Measurements from ENCODE around the gene KDF1. TPM values are rescaled to one million over a fixed set of nuclear protein-coding genes. Genes with fewer than 3 reads are reported as not detected.

The KDF1 gene
- total RNA-seq, 2 donors from 2014 or later, result 14.0 to 42.8 TPM

DNA sequence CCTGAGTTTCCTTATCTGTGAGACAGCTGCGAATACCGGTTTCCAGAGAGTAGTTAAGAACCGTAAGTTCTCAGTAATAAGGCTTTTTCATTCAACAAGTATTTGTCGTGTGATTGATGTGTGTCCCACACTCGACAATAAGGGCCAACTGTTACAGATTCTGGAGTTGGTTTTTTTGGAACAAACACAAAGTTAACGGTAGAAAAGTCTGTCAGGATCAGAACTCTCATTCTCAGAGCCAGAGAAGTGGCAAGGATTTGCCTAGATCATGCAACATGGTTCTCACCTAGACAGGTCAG is 37.9 kb downstream of the KDF1 start:
- no peaks in the 10 kb centered on the region for H3K9me3 ChIP-seq
- H3K27ac ChIP-seq, result peak overlapping the region in 1 of 2 donors; percentile 82
- intact Hi-C loops (cut with DNase I), result no loop called here
- no peak for TF ChIP-seq POLR2AphosphoS5 (IDR thresholded peaks at IDR 0.05)
- no peak for TF ChIP-seq POLR2A (IDR thresholded peaks at IDR 0.05)
- TF ChIP-seq, protein P1, sequence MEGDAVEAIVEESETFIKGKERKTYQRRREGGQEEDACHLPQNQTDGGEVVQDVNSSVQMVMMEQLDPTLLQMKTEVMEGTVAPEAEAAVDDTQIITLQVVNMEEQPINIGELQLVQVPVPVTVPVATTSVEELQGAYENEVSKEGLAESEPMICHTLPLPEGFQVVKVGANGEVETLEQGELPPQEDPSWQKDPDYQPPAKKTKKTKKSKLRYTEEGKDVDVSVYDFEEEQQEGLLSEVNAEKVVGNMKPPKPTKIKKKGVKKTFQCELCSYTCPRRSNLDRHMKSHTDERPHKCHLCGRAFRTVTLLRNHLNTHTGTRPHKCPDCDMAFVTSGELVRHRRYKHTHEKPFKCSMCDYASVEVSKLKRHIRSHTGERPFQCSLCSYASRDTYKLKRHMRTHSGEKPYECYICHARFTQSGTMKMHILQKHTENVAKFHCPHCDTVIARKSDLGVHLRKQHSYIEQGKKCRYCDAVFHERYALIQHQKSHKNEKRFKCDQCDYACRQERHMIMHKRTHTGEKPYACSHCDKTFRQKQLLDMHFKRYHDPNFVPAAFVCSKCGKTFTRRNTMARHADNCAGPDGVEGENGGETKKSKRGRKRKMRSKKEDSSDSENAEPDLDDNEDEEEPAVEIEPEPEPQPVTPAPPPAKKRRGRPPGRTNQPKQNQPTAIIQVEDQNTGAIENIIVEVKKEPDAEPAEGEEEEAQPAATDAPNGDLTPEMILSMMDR (IDR thresholded peaks at IDR 0.05), result no peak
- DNase-seq (ENCODE audit: low spot score), result no peak
- 20% methylated on average over 6 of the region's 6 CpGs for WGBS
- peaks cover 0 to 4% of the 10 kb centered on the region in 2 donors for H3K36me3 ChIP-seq
- peak overlapping the region; percentile 90 to 100 for H3K4me3 ChIP-seq
- no peaks in the 10 kb centered on the region for H3K4me1 ChIP-seq (replicated peaks)
- H3K27me3 ChIP-seq (replicated peaks; ENCODE audit: insufficient read depth), result no peaks in the 10 kb centered on the region

DNA sequence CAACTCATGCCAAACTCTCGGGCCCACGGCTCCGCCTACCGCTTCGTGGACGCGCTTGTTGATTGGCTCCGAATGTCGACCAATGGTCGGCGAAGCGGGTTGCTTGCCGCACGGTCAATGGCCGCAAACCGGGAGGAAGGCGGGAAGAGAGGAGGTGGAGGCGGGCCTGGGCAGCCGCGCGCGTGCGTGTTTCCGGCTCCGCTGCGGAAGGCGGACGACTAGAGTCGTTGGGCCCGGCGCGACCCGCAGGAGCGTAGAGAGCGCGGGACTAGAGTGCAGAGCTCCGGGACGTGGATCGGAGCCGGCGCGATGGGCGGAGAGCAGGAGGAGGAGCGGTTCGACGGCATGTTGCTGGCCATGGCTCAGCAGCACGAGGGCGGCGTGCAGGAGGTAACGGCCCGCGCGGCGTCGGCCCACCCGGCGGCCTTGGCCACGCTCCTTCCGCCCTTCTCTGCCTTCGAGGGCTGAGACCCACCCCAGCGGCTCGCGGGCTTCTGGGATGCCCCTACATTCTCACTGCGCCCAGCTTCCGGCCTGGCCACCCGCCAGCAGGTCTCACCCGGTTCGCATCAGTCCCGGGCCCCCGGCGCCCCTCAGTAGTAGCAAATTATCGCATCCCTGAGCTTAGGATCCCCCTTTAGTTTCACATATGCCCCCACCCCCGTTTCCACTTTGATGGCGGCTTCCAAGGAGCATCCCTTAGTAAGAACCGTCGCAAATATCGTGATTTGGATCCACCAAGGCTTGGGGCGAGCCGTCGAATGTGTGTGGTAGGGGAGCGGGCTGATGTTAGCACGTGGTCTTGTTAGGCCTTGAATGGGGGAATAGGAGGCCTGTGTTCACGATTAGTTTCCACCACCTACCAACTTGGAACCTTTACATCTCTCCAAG is 38.5 kb downstream of the KDF1 start, which contains the start of gene NUDC:
NUDC (plus strand) TSS at position 204 of the 891 bp plus-strand sequence; CDS start at position 310, 106 bp downstream.
- H3K4me1 ChIP-seq (replicated peaks), result no peaks in the 10 kb centered on the region
- no peaks in the 10 kb centered on the region for H3K27me3 ChIP-seq (replicated peaks; ENCODE audit: insufficient read depth)
- WGBS, result under 1% methylated on average over 83 of the region's 83 CpGs
- peak; percentile 97 for DNase-seq (ENCODE audit: low spot score)
- peak within 1 kb of the TSS; percentile 82 for H3K27ac ChIP-seq
- H3K36me3 ChIP-seq, result peaks cover 0 to 4% of the 10 kb centered on the region in 2 donors
- intact Hi-C loops (cut with DNase I), result no loop called here
- no peaks in the 10 kb centered on the region for H3K9me3 ChIP-seq
- peak within 1 kb of the TSS; percentile 90 to 100 for H3K4me3 ChIP-seq
- TF ChIP-seq POLR2AphosphoS5 (IDR thresholded peaks at IDR 0.05) (peak; percentile 99), POLR2A (IDR thresholded peaks at IDR 0.05) (peak; percentile 85)
- TF ChIP-seq, protein P1 (IDR thresholded peaks at IDR 0.05), result peak in 1 of 4 experiments; percentile 38

DNA sequence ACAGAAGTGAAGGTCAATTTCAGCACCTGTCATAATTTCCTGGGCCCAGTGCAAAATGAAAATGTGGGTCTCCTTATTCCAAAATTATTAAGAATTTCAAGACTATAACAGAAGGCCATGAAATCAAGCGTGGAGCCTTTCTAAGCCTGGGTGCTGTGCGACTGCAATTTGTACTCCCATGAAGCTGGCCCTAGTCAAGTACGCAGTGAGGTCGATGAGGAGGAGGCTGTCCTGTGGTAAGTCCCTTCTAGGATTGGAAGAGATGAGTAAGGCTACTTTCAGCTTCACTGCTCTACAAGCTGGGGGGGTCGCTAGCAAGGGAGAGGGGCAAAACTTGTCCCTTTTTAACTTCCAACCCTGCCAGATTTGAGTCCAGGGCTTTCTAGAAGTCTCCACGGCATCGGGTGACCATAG is 39.1 kb downstream of the KDF1 start:
- DNase-seq (ENCODE audit: low spot score), result peak; percentile 6
- no peaks in the 10 kb centered on the region for H3K4me1 ChIP-seq (replicated peaks)
- intact Hi-C loops (cut with DNase I), result no loop called here
- H3K27ac ChIP-seq, result peak overlapping the region; percentile 82
- H3K27me3 ChIP-seq (replicated peaks; ENCODE audit: insufficient read depth), result no peaks in the 10 kb centered on the region
- H3K4me3 ChIP-seq, result peak overlapping the region; percentile 90 to 100
- TF ChIP-seq, protein P1 (IDR thresholded peaks at IDR 0.05), result no peak
- TF ChIP-seq POLR2A (IDR thresholded peaks at IDR 0.05), result no peak
- TF ChIP-seq POLR2AphosphoS5 (IDR thresholded peaks at IDR 0.05), result no peak
- H3K9me3 ChIP-seq, result no peaks in the 10 kb centered on the region
- 7% methylated on average over 7 of the region's 7 CpGs for WGBS
- H3K36me3 ChIP-seq, result peaks cover 0 to 4% of the 10 kb centered on the region in 2 donors

DNA sequence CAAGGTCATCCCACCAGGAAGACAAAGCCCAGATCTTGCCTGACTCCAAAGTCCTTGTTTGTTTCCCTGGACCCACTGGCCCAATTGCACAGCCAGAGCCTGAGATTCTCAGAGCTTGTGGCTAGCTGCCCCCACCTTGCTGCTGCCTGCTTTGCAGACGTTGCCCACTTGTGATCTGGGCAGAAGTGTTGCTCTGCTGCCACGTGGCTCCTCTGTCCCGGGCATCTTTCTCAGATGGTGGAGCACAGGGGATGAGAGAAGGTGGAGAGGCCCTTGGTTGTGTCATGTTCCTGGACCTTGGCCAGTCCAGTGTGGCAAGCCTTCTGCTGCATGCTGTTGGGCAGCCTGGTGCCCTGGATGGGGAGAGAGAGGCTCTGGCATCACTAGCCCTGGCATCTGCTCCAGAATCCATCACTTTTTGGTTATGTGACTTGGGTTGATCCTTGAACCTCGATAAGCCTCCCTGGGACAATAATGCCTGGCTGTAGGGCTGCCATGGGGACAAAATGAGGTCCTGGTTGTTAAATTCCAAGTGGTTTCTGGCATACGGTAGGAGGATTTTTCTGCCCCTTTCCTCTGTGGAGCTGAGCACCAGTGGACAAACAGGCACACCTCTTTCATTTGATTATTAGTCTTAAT is 44.9 kb downstream of the KDF1 start:
- Histone ChIP-seq H3K9me3 (no peaks in the 10 kb centered on the region), H3K4me1 (replicated peaks) (no peaks in the 10 kb centered on the region), H3K27ac (no peak overlapping the region), H3K4me3 (no peak overlapping the region), H3K27me3 (replicated peaks; ENCODE audit: insufficient read depth) (no peaks in the 10 kb centered on the region), H3K36me3 (no peaks in the 10 kb centered on the region)
- intact Hi-C loops (cut with DNase I), result no loop called here
- 69% methylated on average over 5 of the region's 5 CpGs for WGBS
- no peak for DNase-seq (ENCODE audit: low spot score)
- TF ChIP-seq POLR2A (IDR thresholded peaks at IDR 0.05) (no peak), POLR2AphosphoS5 (IDR thresholded peaks at IDR 0.05) (no peak)
- TF ChIP-seq, protein P1 (IDR thresholded peaks at IDR 0.05), result no peak
